NCI-H748 treated with DMSO at 0.1 percent for 48 hours (cell line): Measurements from ENCODE around the gene TRIM49D2.
"Not testable (repeated sequence)": the region's sequence is repeated elsewhere in the genome, so short reads cannot be mapped to it uniquely, and the experiment has no call there.

Experiments used
- DNase-seq: peaks from one replicate; lab custom pipeline; 2025; lab: John Stamatoyannopoulos, UW

The TRIM49D2 gene

GRCh38 chr11:89923764-89924163 lies at the start of gene TRIM49D2:
TRIM49D2 (plus strand) TSS chr11:89924064; CDS start chr11:89926762, 2,698 bp downstream.
- not testable (repeated sequence) for DNase-seq

- DNase-seq = not testable (repeated sequence)
These were observed 46.4 kb upstream of the TRIM49D2 start for GRCh38 chr11:89877511-89877910.

GRCh38 chr11:89893245-89893644 lies 30.6 kb upstream of the TRIM49D2 start:
- not testable (repeated sequence) for DNase-seq

GRCh38 chr11:89900809-89901208 lies 23.1 kb upstream of the TRIM49D2 start:
- not testable (repeated sequence) for DNase-seq

GRCh38 chr11:89922195-89922660 lies 1.6 kb upstream of the TRIM49D2 start, which contains the start of gene TRIM49D1:
TRIM49D1 (minus strand) TSS chr11:89922245; CDS start chr11:89917710, 4,535 bp downstream.
- DNase-seq = no peak

- DNase-seq = not testable (repeated sequence)
These were observed 37.0 kb downstream of the TRIM49D2 start for GRCh38 chr11:89960833-89961232.

- DNase-seq = not testable (repeated sequence)
These were observed 41.9 kb downstream of the TRIM49D2 start, which contains the start of gene TRIM64 for GRCh38 chr11:89965737-89966136. TRIM64 (plus strand) TSS chr11:89966037; CDS start chr11:89968504, 2,467 bp downstream.
